ENCODE measurements around the gene GPR55. TPM values are rescaled to one million over a fixed set of nuclear protein-coding genes. Genes with fewer than 3 reads are reported as not detected.
A peak's percentile ranks its signal among the peaks of the same experiment; 100 is the strongest.

The GPR55 gene
- total and polyA plus RNA-seq, 12 donors: 0.07 to 0.24 (median 0.14) TPM; not detected in 7

GRCh38 chr2:230868947-230869913 lies 55.8 kb downstream of the GPR55 start:
- WGBS, 4 donors: 74 to 76% (median 75%) methylated on average over 17 to 19 of the region's 19 CpGs
- Histone ChIP-seq H3K27ac (peak overlapping the region in 1 of 5 donors; percentile 62), H3K36me3 (replicated peaks in 1 of 2) (no peaks in the 10 kb centered on the region), H3K4me3 (no peak overlapping the region), H3K27me3 (peaks cover under 1% of the 10 kb centered on the region), H3K4me1 (replicated peaks in 1 of 2) (peaks cover 0 to 24% of the 10 kb centered on the region in 2 donors), H3K9me3 (replicated peaks in 1 of 3) (no peaks in the 10 kb centered on the region)
- TF ChIP-seq, protein P1, sequence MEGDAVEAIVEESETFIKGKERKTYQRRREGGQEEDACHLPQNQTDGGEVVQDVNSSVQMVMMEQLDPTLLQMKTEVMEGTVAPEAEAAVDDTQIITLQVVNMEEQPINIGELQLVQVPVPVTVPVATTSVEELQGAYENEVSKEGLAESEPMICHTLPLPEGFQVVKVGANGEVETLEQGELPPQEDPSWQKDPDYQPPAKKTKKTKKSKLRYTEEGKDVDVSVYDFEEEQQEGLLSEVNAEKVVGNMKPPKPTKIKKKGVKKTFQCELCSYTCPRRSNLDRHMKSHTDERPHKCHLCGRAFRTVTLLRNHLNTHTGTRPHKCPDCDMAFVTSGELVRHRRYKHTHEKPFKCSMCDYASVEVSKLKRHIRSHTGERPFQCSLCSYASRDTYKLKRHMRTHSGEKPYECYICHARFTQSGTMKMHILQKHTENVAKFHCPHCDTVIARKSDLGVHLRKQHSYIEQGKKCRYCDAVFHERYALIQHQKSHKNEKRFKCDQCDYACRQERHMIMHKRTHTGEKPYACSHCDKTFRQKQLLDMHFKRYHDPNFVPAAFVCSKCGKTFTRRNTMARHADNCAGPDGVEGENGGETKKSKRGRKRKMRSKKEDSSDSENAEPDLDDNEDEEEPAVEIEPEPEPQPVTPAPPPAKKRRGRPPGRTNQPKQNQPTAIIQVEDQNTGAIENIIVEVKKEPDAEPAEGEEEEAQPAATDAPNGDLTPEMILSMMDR (IDR thresholded peaks at IDR 0.05): no peak
- no peak for TF ChIP-seq POLR2A (IDR thresholded peaks at IDR 0.05)
- intact Hi-C loops (cut with DNase I): no loop called here
- DNase-seq: no peak

- TF ChIP-seq, protein P1 (IDR thresholded peaks at IDR 0.05): no peak
- TF ChIP-seq POLR2A (IDR thresholded peaks at IDR 0.05): no peak
- WGBS, 4 donors: 67 to 74% (median 70%) methylated on average over 11 to 15 of the region's 15 CpGs
- intact Hi-C loops (cut with DNase I): no loop called here
- peaks cover 0 to 25% of the 10 kb centered on the region in 2 donors for H3K4me1 ChIP-seq (replicated peaks in 1 of 2)
- no peaks in the 10 kb centered on the region for H3K9me3 ChIP-seq (replicated peaks in 1 of 3)
- no peak for DNase-seq
- H3K36me3 ChIP-seq (replicated peaks in 1 of 2): no peaks in the 10 kb centered on the region
- peak overlapping the region in 1 of 5 donors; percentile 62 for H3K27ac ChIP-seq
- H3K27me3 ChIP-seq: peaks cover 7% of the 10 kb centered on the region
- no peak overlapping the region for H3K4me3 ChIP-seq
Measured at GRCh38 chr2:230868161-230868946, 56.7 kb downstream of the GPR55 start.

DNA sequence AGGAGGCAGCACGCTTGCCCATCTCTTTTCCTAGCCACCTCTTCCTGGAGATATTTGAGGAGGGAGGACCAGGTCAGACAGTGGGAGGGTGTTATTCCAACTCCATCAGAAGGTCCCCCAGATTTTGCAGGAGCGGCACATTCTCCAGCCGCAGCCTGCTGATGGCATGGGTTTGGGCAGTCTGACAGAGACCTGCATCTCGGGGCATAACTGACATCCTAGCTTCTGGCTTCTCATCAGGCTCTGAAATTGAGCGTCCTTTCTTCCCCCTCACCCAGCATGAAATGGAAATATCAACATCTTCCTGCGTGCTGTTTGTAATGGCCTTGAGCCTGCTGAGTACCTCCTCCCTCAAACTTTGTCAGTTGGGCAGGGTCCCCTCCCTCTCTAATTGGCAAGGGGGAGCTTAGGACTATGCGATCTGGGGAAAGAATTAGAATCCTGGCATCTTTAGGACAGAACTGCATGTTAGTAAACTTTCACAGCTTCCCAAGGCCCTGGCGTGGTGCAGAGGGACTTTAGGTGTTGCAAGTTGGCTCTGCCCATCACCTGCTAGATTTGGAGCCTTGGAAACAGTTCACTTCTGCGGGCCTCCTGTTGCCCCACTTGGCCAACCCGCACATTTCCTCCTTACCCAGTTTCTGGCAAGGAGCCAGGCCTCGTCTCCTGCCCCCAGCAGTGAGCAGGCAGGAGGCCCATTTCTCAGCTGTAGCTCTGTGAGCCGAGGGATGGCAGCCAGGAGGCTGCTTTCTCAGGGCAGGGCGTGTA lies 58.1 kb downstream of the GPR55 start:
- intact Hi-C loops (cut with DNase I): no loop called here
- no peaks in the 10 kb centered on the region for H3K36me3 ChIP-seq (replicated peaks in 1 of 2)
- TF ChIP-seq, protein P1 (IDR thresholded peaks at IDR 0.05): no peak
- no peak for TF ChIP-seq POLR2A (IDR thresholded peaks at IDR 0.05)
- H3K4me3 ChIP-seq: no peak overlapping the region
- no peaks in the 10 kb centered on the region for H3K9me3 ChIP-seq (replicated peaks in 1 of 3)
- peaks cover 7% of the 10 kb centered on the region for H3K27me3 ChIP-seq
- peak overlapping the region in 1 of 5 donors; percentile 56 for H3K27ac ChIP-seq
- DNase-seq: peak in 1 of 7 donors; percentile 14
- 27 to 44% (median 27%) methylated on average over 10 to 13 of the region's 13 CpGs for WGBS, 4 donors
- peaks cover 0 to 25% of the 10 kb centered on the region in 2 donors for H3K4me1 ChIP-seq (replicated peaks in 1 of 2)
